HEK293T (cell line): Measurements from ENCODE around the gene UBXN11.
"Not testable (repeated sequence)": the region's sequence is repeated elsewhere in the genome, so short reads cannot be mapped to it uniquely, and the experiment has no call there.

Source experiments
- CTCF ChIA-PET: fragments of 350-600 bp; formaldehyde crosslinking; extraction: SDS; loops from one replicate; lab custom pipeline; 2021; ENCODE audit warnings: antibody characterized with exemption, inconsistent platforms; lab: Yijun Ruan, JAX
- POLR2A ChIA-PET: fragments of 350-600 bp; formaldehyde crosslinking; extraction: SDS; loops from one replicate; lab custom pipeline; 2020; ENCODE audit warnings: antibody characterized with exemption, inconsistent platforms; lab: Yijun Ruan, JAX
- DNase-seq: peaks from one replicate; pipeline ENCODE4 v3.0.0; 2012; ENCODE audit warnings: mixed read lengths; ENCODE audit errors: extremely low spot score
- ARNT ChIP-seq: fragments of 450-650 bp; IDR thresholded peaks from 2 replicates; pipeline ENCODE4 v1.6.1; 2017; ENCODE audit warnings: mild to moderate bottlenecking
- BHLHE40 ChIP-seq: fragments of 450-650 bp; IDR thresholded peaks from 2 replicates; pipeline ENCODE4 v1.6.1; 2016; ENCODE audit warnings: mild to moderate bottlenecking, moderate library complexity, borderline replicate concordance
- CTBP1 ChIP-seq: fragments of 450-650 bp; IDR thresholded peaks from 2 replicates; pipeline ENCODE4 v1.6.1; 2016; ENCODE audit warnings: borderline replicate concordance
- ELF4 ChIP-seq: fragments of 450-650 bp; IDR thresholded peaks from 2 replicates; pipeline ENCODE4 v1.6.1; 2017; ENCODE audit warnings: antibody characterized with exemption
- FOXA1 ChIP-seq: fragments of 450-650 bp; IDR thresholded peaks from 2 replicates; pipeline ENCODE4 v1.6.1; 2016; ENCODE audit warnings: mild to moderate bottlenecking
- FOXK2 ChIP-seq: fragments of 450-650 bp; IDR thresholded peaks from 2 replicates; pipeline ENCODE4 v1.6.1; 2016; ENCODE audit warnings: mild to moderate bottlenecking
- FOXM1 ChIP-seq: fragments of 450-650 bp; IDR thresholded peaks from 2 replicates; pipeline ENCODE4 v1.6.1; 2017; ENCODE audit warnings: mild to moderate bottlenecking, borderline replicate concordance
- HDGF ChIP-seq: fragments of 450-650 bp; IDR thresholded peaks from 2 replicates; pipeline ENCODE4 v1.6.1; 2017; ENCODE audit warnings: antibody characterized with exemption, borderline replicate concordance
- L3MBTL2 ChIP-seq: fragments of 450-650 bp; conservative IDR thresholded peaks from 2 replicates; pipeline ENCODE4 v1.6.1; 2016; ENCODE audit warnings: mild to moderate bottlenecking
- LEF1 ChIP-seq: fragments of 450-650 bp; IDR thresholded peaks from 2 replicates; pipeline ENCODE4 v1.6.1; 2017; ENCODE audit warnings: mild to moderate bottlenecking, borderline replicate concordance
- NFRKB ChIP-seq: fragments of 450-650 bp; IDR thresholded peaks from 2 replicates; pipeline ENCODE4 v1.6.1; 2016; ENCODE audit warnings: mild to moderate bottlenecking, moderate library complexity
- SP1 ChIP-seq: fragments of 450-650 bp; IDR thresholded peaks from 2 replicates; pipeline ENCODE4 v1.6.1; 2017
- SUZ12 ChIP-seq: fragments of 450-650 bp; IDR thresholded peaks from 2 replicates; pipeline ENCODE4 v1.6.1; 2016; ENCODE audit warnings: mild to moderate bottlenecking
- TARDBP ChIP-seq: fragments of 450-650 bp; IDR thresholded peaks from 2 replicates; pipeline ENCODE4 v1.6.1; 2016
- ZNF384 ChIP-seq: fragments of 450-650 bp; IDR thresholded peaks from 2 replicates; pipeline ENCODE4 v1.6.1; 2016
- TF ChIP-seq, protein P1 (sequence below): fragments of 450-650 bp; IDR thresholded peaks from 2 replicates; pipeline ENCODE4 v1.6.1; 2016

The UBXN11 gene

DNA sequence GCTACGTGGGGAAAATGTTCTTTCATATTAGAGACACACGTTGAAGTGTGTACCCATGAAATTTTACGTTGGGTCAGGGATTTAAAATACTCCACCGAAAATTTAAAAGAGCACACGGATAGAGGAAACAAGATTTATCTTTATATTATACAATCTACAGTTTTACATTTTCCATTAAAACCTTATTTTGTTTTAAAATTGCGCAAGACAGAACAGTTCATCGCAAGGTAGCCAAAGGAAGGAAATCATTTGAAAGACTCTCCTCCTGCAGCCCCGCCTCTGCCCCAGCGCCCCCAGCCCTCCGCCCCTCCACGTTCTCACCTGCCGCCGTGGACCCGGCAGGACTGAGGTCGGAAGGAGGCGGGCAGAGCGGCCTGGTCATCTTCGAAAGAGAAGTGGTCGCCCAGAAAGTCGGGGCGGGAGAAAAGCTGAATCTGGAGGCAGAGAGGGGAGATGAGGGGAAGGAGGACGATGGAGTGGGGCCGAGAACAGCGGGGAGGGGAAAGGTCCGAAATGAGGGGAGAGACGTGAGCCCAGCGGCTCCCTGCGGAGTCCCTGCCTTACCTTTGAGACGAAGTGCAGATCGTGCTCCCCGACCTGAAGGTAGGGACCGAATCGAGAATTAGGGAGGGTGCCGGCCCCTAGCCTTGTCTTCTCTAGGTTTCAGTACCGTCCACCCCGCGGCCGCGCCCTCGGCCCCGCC, 29.5 kb upstream of the UBXN11 start:
- ChIA-PET CTCF (interaction anchor here (0.6 to 1.2 kb wide), 2 partner anchors 28 to 166 kb away, joined by 3 to 4 read pairs; partner anchors contain the start of gene ZNF593), POLR2A (no interaction called here)
- TF ChIP-seq TARDBP (no peak), FOXK2 (no peak), LEF1 (no peak), ELF4 (no peak), FOXA1 (no peak), CTBP1 (no peak), NFRKB (no peak), L3MBTL2 (no peak), ZNF384 (no peak), ARNT (no peak), SUZ12 (no peak), BHLHE40 (no peak), SP1 (no peak)
- TF ChIP-seq, protein P1, sequence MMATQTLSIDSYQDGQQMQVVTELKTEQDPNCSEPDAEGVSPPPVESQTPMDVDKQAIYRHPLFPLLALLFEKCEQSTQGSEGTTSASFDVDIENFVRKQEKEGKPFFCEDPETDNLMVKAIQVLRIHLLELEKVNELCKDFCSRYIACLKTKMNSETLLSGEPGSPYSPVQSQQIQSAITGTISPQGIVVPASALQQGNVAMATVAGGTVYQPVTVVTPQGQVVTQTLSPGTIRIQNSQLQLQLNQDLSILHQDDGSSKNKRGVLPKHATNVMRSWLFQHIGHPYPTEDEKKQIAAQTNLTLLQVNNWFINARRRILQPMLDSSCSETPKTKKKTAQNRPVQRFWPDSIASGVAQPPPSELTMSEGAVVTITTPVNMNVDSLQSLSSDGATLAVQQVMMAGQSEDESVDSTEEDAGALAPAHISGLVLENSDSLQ = no peak
- DNase-seq = no peak

DNA sequence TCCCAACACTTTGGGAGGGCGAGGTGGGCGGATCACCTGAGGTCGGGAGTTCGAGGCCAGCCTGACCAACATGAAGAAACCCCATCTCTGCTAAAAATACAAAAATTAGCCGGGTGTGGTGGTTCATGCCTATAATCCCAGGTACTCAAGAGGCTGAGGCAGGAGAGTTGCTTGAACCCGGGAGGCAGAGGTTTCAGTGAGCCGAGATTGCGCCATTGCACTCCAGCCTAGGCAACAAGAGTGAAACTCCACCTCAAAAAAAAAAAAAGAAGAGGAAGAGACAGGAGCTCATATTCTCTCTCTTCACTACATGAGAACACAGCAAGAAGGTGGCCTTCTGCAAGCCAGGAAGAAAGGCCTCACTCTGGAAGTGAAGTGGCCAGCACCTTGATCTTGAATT, 26.9 kb upstream of the UBXN11 start:
- DNase-seq, POLR2A ChIA-PET, CTCF ChIA-PET: not testable (repeated sequence)

DNA sequence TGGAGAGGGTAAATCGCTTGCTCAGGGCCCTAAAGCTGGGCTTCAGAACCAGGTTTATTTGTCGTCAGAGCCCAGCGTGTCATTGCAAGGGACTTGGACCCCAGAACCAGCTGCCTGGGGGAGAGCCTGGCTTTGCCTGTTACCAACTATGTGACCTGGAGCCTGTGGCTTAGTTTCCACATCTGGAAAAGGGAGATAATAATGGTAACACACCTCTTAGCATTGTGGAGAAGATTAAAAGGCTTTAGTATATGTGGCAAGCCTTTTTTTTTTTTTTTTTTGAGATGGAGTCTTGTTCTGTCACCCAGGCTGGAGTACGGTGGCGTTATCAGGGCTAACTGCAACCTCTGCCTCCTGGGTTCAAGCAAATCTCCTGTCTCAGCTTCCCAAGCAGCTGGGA, 23.8 kb upstream of the UBXN11 start:
- POLR2A ChIA-PET = no interaction called here
- CTCF ChIA-PET = interaction anchor here (1.0 to 1.4 kb wide), 2 partner anchors 33 to 46 kb away, joined by 3 to 7 read pairs; no protein-coding TSS in a partner anchor
- TF ChIP-seq TARDBP = no peak
- TF ChIP-seq CTBP1 = no peak
- TF ChIP-seq SUZ12 = no peak
- no peak for TF ChIP-seq LEF1
- no peak for TF ChIP-seq FOXM1
- TF ChIP-seq L3MBTL2 = no peak
- TF ChIP-seq SP1 = no peak
- TF ChIP-seq FOXK2 = no peak
- no peak for TF ChIP-seq HDGF
- no peak for TF ChIP-seq BHLHE40
- TF ChIP-seq ELF4 = no peak
- no peak for DNase-seq

DNA sequence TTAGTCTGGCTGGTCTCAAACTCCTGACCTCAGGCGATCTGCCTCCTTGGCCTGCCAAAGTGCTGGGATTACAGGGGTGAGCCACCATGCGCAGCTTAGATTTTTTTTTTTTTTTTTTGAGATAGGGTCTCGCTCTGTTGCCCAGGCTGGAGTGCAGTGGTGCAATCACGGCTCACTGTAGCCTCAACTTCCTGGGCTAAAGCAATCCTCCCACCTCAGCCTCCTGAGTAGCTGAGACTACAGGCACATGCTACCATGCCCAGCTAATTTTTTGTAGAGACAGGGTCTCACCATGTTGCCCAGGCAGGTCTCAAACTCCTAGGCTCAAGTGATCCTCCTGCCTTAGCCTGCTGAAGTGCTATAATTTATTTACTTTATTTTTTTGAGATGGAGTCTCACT, 22.9 kb upstream of the UBXN11 start:
- POLR2A ChIA-PET = not testable (repeated sequence)
- CTCF ChIA-PET = interaction anchor here (1.0 to 1.4 kb wide), 3 partner anchors 34 to 95 kb away, joined by 3 to 7 read pairs (median 4); partner anchors contain the start of gene CEP85

DNA sequence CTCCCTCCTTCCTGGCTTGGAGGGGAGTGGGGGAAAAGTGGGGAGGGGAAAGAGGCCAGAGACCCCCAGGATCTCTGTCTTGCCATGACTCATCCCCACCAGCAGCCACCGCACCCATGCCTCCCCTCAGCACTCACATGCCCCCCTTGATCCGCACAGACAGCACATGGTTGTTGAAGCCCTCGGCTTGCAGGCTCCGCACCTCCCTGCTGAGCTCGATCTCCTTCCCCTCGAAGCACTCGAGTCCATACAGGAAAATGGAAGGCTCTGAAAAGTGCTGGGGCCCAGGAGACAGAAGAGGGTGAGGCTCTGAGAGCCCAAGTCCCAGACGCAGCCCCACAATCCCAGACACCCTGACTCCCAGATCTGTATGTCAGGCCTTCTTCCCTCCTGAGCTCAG, 22.2 kb upstream of the UBXN11 start:
- TF ChIP-seq ELF4 (no peak), L3MBTL2 (no peak), SUZ12 (no peak), ZNF384 (no peak), FOXK2 (no peak), TARDBP (no peak), SP1 (no peak), ARNT (no peak), NFRKB (no peak), BHLHE40 (no peak), FOXM1 (no peak), FOXA1 (no peak), LEF1 (no peak), CTBP1 (no peak), HDGF (no peak)
- TF ChIP-seq, protein P1 = no peak
- DNase-seq = no peak
- ChIA-PET POLR2A (interaction anchor here (1.0 kb wide), 1 partner anchor 19 kb away, joined by 4 read pairs; no protein-coding TSS in a partner anchor), CTCF (interaction anchor here (0.7 to 1.9 kb wide), 4 partner anchors 11 to 95 kb away, joined by 3 to 5 read pairs (median 4); partner anchors contain the start of gene CEP85)

More for the DNA sequence above, 22.9 kb upstream of the UBXN11 start:
- DNase-seq = not testable (repeated sequence)

DNA sequence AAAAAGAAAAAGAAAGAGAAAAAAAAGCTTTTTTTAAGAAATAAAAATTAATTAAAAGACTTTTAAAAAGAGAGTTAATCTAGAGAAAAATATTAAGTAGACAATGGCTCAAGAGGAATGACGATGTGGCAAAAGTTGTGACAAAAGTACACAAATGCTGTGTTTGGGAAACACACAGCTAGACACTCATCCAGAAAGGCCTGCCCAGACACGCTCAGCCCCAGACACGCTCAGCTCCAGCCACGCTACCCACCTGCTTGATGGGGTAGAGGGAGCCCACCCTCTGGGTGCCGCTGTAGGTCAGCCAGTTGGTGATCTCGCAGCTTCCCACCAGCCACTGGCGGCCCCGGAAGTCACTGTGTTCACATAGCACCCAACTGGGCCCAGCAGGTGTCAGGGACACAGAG, 21.5 kb upstream of the UBXN11 start:
- no peak for DNase-seq
- CTCF ChIA-PET = interaction anchor here (0.7 to 1.9 kb wide), 3 partner anchors 11 to 88 kb away, joined by 3 to 5 read pairs (median 4); no protein-coding TSS in a partner anchor
- TF ChIP-seq BHLHE40 (no peak), SP1 (no peak), ELF4 (no peak), FOXK2 (no peak), HDGF (no peak), ARNT (no peak), NFRKB (no peak), TARDBP (no peak), FOXM1 (no peak), SUZ12 (no peak), ZNF384 (no peak)
- TF ChIP-seq, protein P1 = no peak
- POLR2A ChIA-PET = interaction anchor here (1.0 kb wide), 1 partner anchor 20 kb away, joined by 4 read pairs; no protein-coding TSS in a partner anchor
